Uterus (tissue), 4 donors: ENCODE measurements around the gene HSPA1A. TPM values are rescaled to one million over a fixed set of nuclear protein-coding genes. Genes with fewer than 3 reads are reported as not detected.
A peak's percentile ranks its signal among the peaks of the same experiment; 100 is the strongest.

Experiments
- DNase-seq, 2 donors: peaks; one replicate each; pipeline ENCODE4 v3.0.0-alpha.2; 2019 to 2020
- H3K27ac ChIP-seq, 2 donors: fragments of 200-600 bp; sonication (generic); 1 replicate in 1 of 2; 2 replicates in 1 of 2; pipeline ENCODE4 v1.5.1; 2016 to 2018
- H3K27me3 ChIP-seq, 2 donors: fragments of 200-600 bp; sonication (generic); one replicate each; pipeline ENCODE4 v1.5.1; 2018 to 2019; ENCODE audit warnings: control low read depth in 1 of 2
- H3K36me3 ChIP-seq, 2 donors: fragments of 200-600 bp; sonication (generic); one replicate each; pipeline ENCODE4 v1.5.1; 2019; ENCODE audit warnings: control low read depth in 1 of 2
- H3K4me1 ChIP-seq, 2 donors: fragments of 200-600 bp; sonication (generic); one replicate each; pipeline ENCODE4 v1.5.1; 2018 to 2019; ENCODE audit warnings: control low read depth in 1 of 2
- H3K4me3 ChIP-seq, 2 donors: fragments of 200-600 bp; sonication (generic); 1 replicate in 1 of 2; 2 replicates in 1 of 2; pipeline ENCODE4 v1.5.1; 2018 to 2019; ENCODE audit warnings: mild to moderate bottlenecking in 1 of 2
- H3K9me3 ChIP-seq, 2 donors: fragments of 200-600 bp; sonication (generic); one replicate each; pipeline ENCODE4 v1.5.1; 2019; ENCODE audit warnings: control low read depth in 1 of 2
- CTCF ChIP-seq, 4 experiments: fragments of 200-600 bp in 2 of 4; fragments of 450-650 bp in 2 of 4; sonication (generic) in 2 of 4; IDR thresholded peaks; one replicate each; pipeline ENCODE4 v1.5.1; 2016 to 2019; ENCODE audit warnings: antibody characterized with exemption in 4 of 4, mild to moderate bottlenecking in 2 of 4, moderate library complexity in 1 of 4
- POLR2A ChIP-seq, 2 donors: fragments of 450-650 bp; IDR thresholded peaks; one replicate each; pipeline ENCODE4 v1.6.1; 2016; ENCODE audit warnings: antibody characterized with exemption in 2 of 2, mild to moderate bottlenecking in 1 of 2, moderate library complexity in 1 of 2
- intact Hi-C: fragments of 100-400 bp; cut with DNase I; formaldehyde crosslinking; loops from one replicate; pipeline ENCODE4 v1.15.1; 2023; ENCODE audit warnings: low total_unique reads
- total RNA-seq, 4 donors: library from RNA; depleted of rRNA in 3 of 4; stranded (reverse); fragments of >200 nt in 3 of 4; gene quantifications; one replicate each; pipeline versions ENCODE4 v1.1.0 to v1.2.4, GENCODE V29; 2014 to 2023
- donor health status: DM: yes; HTN: yes; CAD: no.

The HSPA1A gene
- total RNA-seq, 4 donors from 2014 or later, result 98.8 to 261 (median 170) TPM

GRCh38 chr6:31768363-31769257 lies 46.7 kb upstream of the HSPA1A start:
- Histone ChIP-seq H3K27ac (no peak overlapping the region), H3K27me3 (no peaks in the 10 kb centered on the region), H3K4me3 (no peak overlapping the region), H3K9me3 (no peaks in the 10 kb centered on the region), H3K36me3 (no peaks in the 10 kb centered on the region), H3K4me1 (no peaks in the 10 kb centered on the region)
- no peak for TF ChIP-seq CTCF (IDR thresholded peaks at IDR 0.05)
- TF ChIP-seq POLR2A (IDR thresholded peaks at IDR 0.05), result no peak
- intact Hi-C loops, result no loop called here
- no peak for DNase-seq

- no peaks in the 10 kb centered on the region for H3K36me3 ChIP-seq
- no peak overlapping the region for H3K4me3 ChIP-seq
- TF ChIP-seq POLR2A (IDR thresholded peaks at IDR 0.05) (no peak), CTCF (IDR thresholded peaks at IDR 0.05) (peak; percentile 20 to 56 (median 40))
- no peak overlapping the region for H3K27ac ChIP-seq
- intact Hi-C loops, result no loop called here
- H3K27me3 ChIP-seq, result no peaks in the 10 kb centered on the region
- DNase-seq, result peak in 1 of 2 donors; percentile 42
- H3K4me1 ChIP-seq, result no peaks in the 10 kb centered on the region
- no peaks in the 10 kb centered on the region for H3K9me3 ChIP-seq
These were observed 45.5 kb upstream of the HSPA1A start for GRCh38 chr6:31769684-31770371.

- no peak for DNase-seq
- H3K27me3 ChIP-seq, result no peaks in the 10 kb centered on the region
- TF ChIP-seq POLR2A (IDR thresholded peaks at IDR 0.05), result no peak
- TF ChIP-seq CTCF (IDR thresholded peaks at IDR 0.05), result no peak
- no peak overlapping the region for H3K4me3 ChIP-seq
- no peak overlapping the region for H3K27ac ChIP-seq
- intact Hi-C loops, result no loop called here
- no peaks in the 10 kb centered on the region for H3K4me1 ChIP-seq
- no peaks in the 10 kb centered on the region for H3K36me3 ChIP-seq
- no peaks in the 10 kb centered on the region for H3K9me3 ChIP-seq
These were observed 44.5 kb upstream of the HSPA1A start for GRCh38 chr6:31770860-31771259.

- Histone ChIP-seq H3K9me3 (no peaks in the 10 kb centered on the region), H3K4me3 (no peak overlapping the region), H3K4me1 (peaks cover 3 to 6% of the 10 kb centered on the region in 2 donors), H3K27ac (no peak overlapping the region), H3K27me3 (no peaks in the 10 kb centered on the region), H3K36me3 (no peaks in the 10 kb centered on the region)
- no peak for DNase-seq
- intact Hi-C loops, result no loop called here
- TF ChIP-seq CTCF (IDR thresholded peaks at IDR 0.05) (no peak), POLR2A (IDR thresholded peaks at IDR 0.05) (no peak)
These were observed 43.4 kb upstream of the HSPA1A start for GRCh38 chr6:31771992-31772358.

- Histone ChIP-seq H3K27ac (peak overlapping the region in 1 of 2 donors; percentile 88), H3K4me1 (peaks cover 5 to 8% of the 10 kb centered on the region in 2 donors), H3K36me3 (no peaks in the 10 kb centered on the region), H3K9me3 (no peaks in the 10 kb centered on the region), H3K27me3 (no peaks in the 10 kb centered on the region), H3K4me3 (no peak overlapping the region)
- no peak for DNase-seq
- TF ChIP-seq POLR2A (IDR thresholded peaks at IDR 0.05) (no peak), CTCF (IDR thresholded peaks at IDR 0.05) (no peak)
- intact Hi-C loops, result no loop called here
These were observed 40.2 kb upstream of the HSPA1A start for GRCh38 chr6:31775184-31775583.
